Measurements from ENCODE around the gene ATP1A3.

- TF ChIP-seq CTCF (IDR thresholded peaks at IDR 0.05) (no peak), EP300 (IDR thresholded peaks at IDR 0.05) (no peak)
Observed at GRCh38 chr19:42042455-42043170, 48.6 kb upstream of the ATP1A3 start.
